ENCODE results near the gene GSTCD.

- TF ChIP-seq SMAD3 (CRISPR knock-in tag; IDR thresholded peaks at IDR 0.05; ENCODE audit: borderline replicate concordance): no peak
- TF ChIP-seq FOXK1 (CRISPR knock-in tag; IDR thresholded peaks at IDR 0.05): no peak
- no peak for TF ChIP-seq USF1 (CRISPR knock-in tag; IDR thresholded peaks at IDR 0.05)
- TF ChIP-seq TP53 (CRISPR knock-in tag; IDR thresholded peaks at IDR 0.05): no peak
- TF ChIP-seq NR2C2 (CRISPR knock-in tag; IDR thresholded peaks at IDR 0.05): no peak
Observed at GRCh38 chr4:105887508-105887907, 178.9 kb downstream of the GSTCD start.

Measured in WTC11 (cell line).